GM18517 (cell line): ENCODE data around the gene ULK4.
"Not testable (repeated sequence)": the region's sequence is repeated elsewhere in the genome, so short reads cannot be mapped to it uniquely, and the experiment has no call there.

Experiments used
- ATAC-seq: cut with Tn5 transposase; IDR thresholded peaks from one replicate; pipeline ENCODE4 v1.9.1; 2021; ENCODE audit warnings: mild to moderate bottlenecking, moderate library complexity; ENCODE audit not compliant: unreplicated experiment

ULK4 gene

GRCh38 chr3:41961751-41962679 is at the start of gene ULK4:
TSS of gene ULK4 (minus strand) at chr3:41962103. CDS start at chr3:41954759, 7,344 bp downstream.
- peak; percentile 96 for ATAC-seq

GRCh38 chr3:42010530-42010929 is 48.6 kb upstream of the ULK4 start:
- ATAC-seq: no peak

GRCh38 chr3:42009456-42009855 is 47.6 kb upstream of the ULK4 start:
- no peak for ATAC-seq

GRCh38 chr3:42007785-42008184 is 45.9 kb upstream of the ULK4 start:
- no peak for ATAC-seq

- no peak for ATAC-seq
Observed at GRCh38 chr3:42005401-42005800, 43.5 kb upstream of the ULK4 start.

GRCh38 chr3:42002790-42003189 is 40.9 kb upstream of the ULK4 start:
- no peak for ATAC-seq

GRCh38 chr3:42001777-42002176 is 39.9 kb upstream of the ULK4 start:
- ATAC-seq: no peak

GRCh38 chr3:41999909-42000308 is 38.0 kb upstream of the ULK4 start:
- ATAC-seq: no peak

- no peak for ATAC-seq
Observed at GRCh38 chr3:41997702-41998550, 36.0 kb upstream of the ULK4 start.

GRCh38 chr3:41991437-41991836 is 29.5 kb upstream of the ULK4 start:
- no peak for ATAC-seq

GRCh38 chr3:41989518-41989917 is 27.6 kb upstream of the ULK4 start:
- no peak for ATAC-seq

GRCh38 chr3:41987627-41988026 is 25.7 kb upstream of the ULK4 start:
- ATAC-seq: no peak

- no peak for ATAC-seq
Observed at GRCh38 chr3:41986561-41986960, 24.7 kb upstream of the ULK4 start.

- no peak for ATAC-seq
Observed at GRCh38 chr3:41985018-41985417, 23.1 kb upstream of the ULK4 start.

- not testable (repeated sequence) for ATAC-seq
Observed at GRCh38 chr3:41983091-41983490, 21.2 kb upstream of the ULK4 start.

GRCh38 chr3:41977401-41977800 is 15.5 kb upstream of the ULK4 start:
- ATAC-seq: not testable (repeated sequence)

GRCh38 chr3:41975416-41976103 is 13.7 kb upstream of the ULK4 start:
- no peak for ATAC-seq

GRCh38 chr3:41974223-41974622 is 12.3 kb upstream of the ULK4 start:
- no peak for ATAC-seq

GRCh38 chr3:41972802-41973201 is 10.9 kb upstream of the ULK4 start:
- ATAC-seq: no peak

GRCh38 chr3:41966206-41966605 is 4.3 kb upstream of the ULK4 start:
- ATAC-seq: no peak

GRCh38 chr3:41963823-41964222 is 1.9 kb upstream of the ULK4 start:
- no peak for ATAC-seq
